HepG2 (cell line): ENCODE data around the gene SCARF1. TPM values are rescaled to one million over a fixed set of nuclear protein-coding genes. Genes with fewer than 3 reads are reported as not detected.

Source experiments
- ATAC-seq: fragments of 200-7000 bp; cut with Tn5 transposase; 3 replicates; pipeline ENCODE4 v1.9.1; 2020; ENCODE audit warnings: mild to moderate bottlenecking, moderate library complexity
- BruUV-seq: library from RNA; stranded (reverse); fragments of 400-500 nt; replicated peaks from 2 replicates; lab custom pipeline; 2021; lab: Mats Ljungman, UMichigan
- CTCF ChIA-PET: fragments of 300-600 bp; formaldehyde crosslinking; extraction: SDS; loops from one replicate; lab custom pipeline; 2021; ENCODE audit warnings: low total read pairs, inconsistent platforms, low intra/inter-chr PET ratio; lab: Yijun Ruan, JAX
- POLR2A ChIA-PET: fragments of 350-600 bp; sonication (Branson Sonifier 250); formaldehyde crosslinking; loops from one replicate; lab custom pipeline; 2020; ENCODE audit warnings: antibody characterized with exemption, inconsistent platforms; lab: Yijun Ruan, JAX
- DNase-seq: peaks from one replicate; pipeline ENCODE4 v3.0.0-alpha.2; 2015; ENCODE audit warnings: low spot score
- FAIRE-seq: peaks from 3 replicates; lab custom pipeline; 2011; peaks lifted over from hg19 to GRCh38; lab: Jason Lieb, UNC
- H2AFZ ChIP-seq: one replicate; pipeline ENCODE4 v1.6.1; 2011; ENCODE audit warnings: low read length, inconsistent platforms
- H3K27ac ChIP-seq: fragments of 300-600 bp; 3 replicates; pipeline ENCODE4 v1.8.0; 2011; ENCODE audit warnings: mixed run types, mild to moderate bottlenecking, mixed read lengths, low read length, inconsistent platforms; ENCODE audit not compliant: insufficient read depth; ENCODE audit errors: extremely low read length
- H3K27me3 ChIP-seq, 2 experiments: fragments of 200-600 bp in 1 of 2; 2 replicates in 1 of 2; 3 replicates in 1 of 2; pipeline versions ENCODE4 v1.6.0 to v1.8.0; 2011; ENCODE audit warnings: low read length in 2 of 2, mild to moderate bottlenecking in 2 of 2, moderate library complexity in 2 of 2, inconsistent platforms in 1 of 2; ENCODE audit not compliant: insufficient read depth in 2 of 2, control insufficient read depth in 1 of 2
- H3K36me3 ChIP-seq, 2 experiments: fragments of 200-600 bp in 1 of 2; replicated peaks in 1 of 2; 2 replicates in 1 of 2; 3 replicates in 1 of 2; pipeline versions ENCODE4 v1.5.1 to v1.8.0; 2011; ENCODE audit warnings: low read length in 2 of 2, inconsistent platforms in 1 of 2; ENCODE audit not compliant: insufficient read depth in 2 of 2, control insufficient read depth in 1 of 2
- H3K4me1 ChIP-seq: 2 replicates; pipeline ENCODE4 v1.5.1; 2012; ENCODE audit warnings: low read length, inconsistent platforms; ENCODE audit not compliant: insufficient read depth
- H3K4me2 ChIP-seq: 2 replicates; pipeline ENCODE4 v1.6.0; 2011; ENCODE audit warnings: low read depth, low read length, inconsistent platforms
- H3K4me3 ChIP-seq, 3 experiments: fragments of 200-600 bp in 1 of 3; sonication (generic), shearing (Covaris generic) in 1 of 3; replicated peaks in 1 of 3; 2 replicates each; pipeline ENCODE4 v1.5.1; 2011 to 2016; ENCODE audit warnings: low read length in 3 of 3, inconsistent platforms in 2 of 3, low read depth in 2 of 3, mild to moderate bottlenecking in 2 of 3, control low read depth in 1 of 3, mixed read lengths in 1 of 3; ENCODE audit not compliant: insufficient read depth in 1 of 3
- H3K79me2 ChIP-seq: one replicate; pipeline ENCODE4 v1.6.1; 2011; ENCODE audit warnings: low read length, inconsistent platforms; ENCODE audit not compliant: insufficient read depth
- H3K9ac ChIP-seq: 2 replicates; pipeline ENCODE4 v1.6.0; 2011; ENCODE audit warnings: mild to moderate bottlenecking, low read depth, low read length, inconsistent platforms; ENCODE audit not compliant: insufficient read depth
- H3K9me3 ChIP-seq: 2 replicates; pipeline ENCODE4 v1.5.1; 2012; ENCODE audit warnings: mild to moderate bottlenecking, low read length
- H4K20me1 ChIP-seq: 2 replicates; pipeline ENCODE4 v1.6.0; 2011; ENCODE audit warnings: inconsistent platforms, mild to moderate bottlenecking, low read length, moderate library complexity; ENCODE audit not compliant: insufficient read depth
- JUNB ChIP-seq: sonication (generic); formaldehyde crosslinking; IDR thresholded peaks from 2 replicates; pipeline ENCODE4 v1.8.0; 2022; ENCODE audit warnings: missing genetic modification reagents, mild to moderate bottlenecking, borderline replicate concordance
- MTA1 ChIP-seq: sonication (generic); formaldehyde crosslinking; IDR thresholded peaks from 2 replicates; pipeline ENCODE4 v1.4.0; 2020; ENCODE audit warnings: missing genetic modification reagents, mild to moderate bottlenecking, borderline replicate concordance
- NKX3-1 ChIP-seq: sonication (generic); formaldehyde crosslinking; IDR thresholded peaks from 2 replicates; pipeline ENCODE4 v1.5.0; 2020; ENCODE audit warnings: missing genetic modification reagents
- POLR2AphosphoS2 ChIP-seq: IDR thresholded peaks from 2 replicates; pipeline ENCODE4 v1.6.1; 2011; ENCODE audit warnings: low read depth, low read length, improper control_type of control experiment
- SMC3 ChIP-seq: IDR thresholded peaks from 2 replicates; pipeline ENCODE4 v1.6.1; 2011; ENCODE audit warnings: low read length, improper control_type of control experiment
- ZFX ChIP-seq: sonication (generic); formaldehyde crosslinking; IDR thresholded peaks from 2 replicates; pipeline ENCODE4 v1.4.0; 2020; ENCODE audit warnings: mild to moderate bottlenecking, low read depth, missing genetic modification reagents, moderate library complexity
- ZKSCAN5 ChIP-seq: sonication (generic); formaldehyde crosslinking; IDR thresholded peaks from 2 replicates; pipeline ENCODE4 v1.5.1; 2020; ENCODE audit warnings: mild to moderate bottlenecking, missing genetic modification reagents
- ZNF329 ChIP-seq: sonication (generic); formaldehyde crosslinking; IDR thresholded peaks from 2 replicates; pipeline ENCODE4 v1.9.0; 2021; ENCODE audit warnings: low read depth, mild to moderate bottlenecking, missing genetic modification reagents
- ZNF496 ChIP-seq: sonication (generic); formaldehyde crosslinking; IDR thresholded peaks from 2 replicates; pipeline ENCODE4 v1.8.1; 2023; ENCODE audit warnings: mild to moderate bottlenecking, moderate library complexity, missing genetic modification reagents; ENCODE audit not compliant: insufficient replicate concordance
- ZNF644 ChIP-seq: IDR thresholded peaks from 2 replicates; pipeline ENCODE4 v1.6.1; 2016; ENCODE audit warnings: low read depth
- ZNF766 ChIP-seq: sonication (generic); formaldehyde crosslinking; IDR thresholded peaks from 2 replicates; pipeline ENCODE4 v1.5.0; 2020; ENCODE audit warnings: missing genetic modification reagents, borderline replicate concordance
- WGBS: methylation state at CpG from one replicate; pipeline ENCODE4 v1.1.6; 2017; ENCODE audit warnings: low lambda C conversion rate; 5-methylcytosine and 5-hydroxymethylcytosine counted together
- in situ Hi-C: cut with HindIII; loops from 2 replicates; pipeline ENCODE4 v1.10.0; 2017; ENCODE audit warnings: low pct_unique_long_range_greater_than_20kb; ENCODE audit not compliant: extremely low pct_ligation_motif_present
- intact Hi-C: fragments of 100-400 bp; cut with micrococcal nuclease; formaldehyde crosslinking; loops from one replicate; pipeline ENCODE4 v1.10.0; 2022; ENCODE audit not compliant: unreplicated experiment
- polyA plus RNA-seq, 8 experiments: library from polyadenylated mRNA; depleted of rRNA in 3 of 8; stranded (reverse) in 7 of 8; unstranded in 1 of 8; fragments of >200 nt; fragmentation: Illumina TruSeq in 4 of 8; extraction: Trizol in 4 of 8; gene quantifications; 2 replicates each; pipeline versions ENCODE4 v1.2.1 to v1.2.3, GENCODE V29; 2011 to 2016; ENCODE audit warnings: low read depth in 4 of 8, missing spikeins in 1 of 8, mixed read lengths in 1 of 8; ENCODE audit not compliant: insufficient read depth in 1 of 8
- total RNA-seq, 5 experiments: library from RNA; depleted of rRNA; stranded (reverse); fragments of >200 nt; fragmentation: Illumina TruSeq; extraction: Trizol; gene quantifications; 2 replicates each; pipeline ENCODE4 v1.2.3, GENCODE V29; 2016; ENCODE audit warnings: low read depth in 1 of 5
- TF ChIP-seq, protein P1 (sequence below): sonication (generic); formaldehyde crosslinking; IDR thresholded peaks from 2 replicates; pipeline ENCODE4 v1.4.0; 2020; ENCODE audit warnings: missing genetic modification reagents
- TF ChIP-seq, protein P2 (sequence below): sonication (generic); formaldehyde crosslinking; IDR thresholded peaks from 2 replicates; pipeline ENCODE4 v1.5.0; 2020; ENCODE audit warnings: mild to moderate bottlenecking, missing genetic modification reagents
- TF ChIP-seq, protein P3 (sequence below), 2 experiments: fragments of 450-650 bp in 1 of 2; sonication (generic) in 1 of 2; formaldehyde crosslinking; IDR thresholded peaks; 2 replicates each; pipeline versions ENCODE4 v1.5.0 to v1.8.0; 2020 to 2022; ENCODE audit warnings: mild to moderate bottlenecking in 1 of 2, missing genetic modification reagents in 1 of 2

SCARF1 gene
- total and polyA plus RNA-seq, 2 of the 13 experiments (the other 11 are each of a cell fraction or from before 2014, with no cell fraction given): 0.24 to 0.71 TPM

DNA sequence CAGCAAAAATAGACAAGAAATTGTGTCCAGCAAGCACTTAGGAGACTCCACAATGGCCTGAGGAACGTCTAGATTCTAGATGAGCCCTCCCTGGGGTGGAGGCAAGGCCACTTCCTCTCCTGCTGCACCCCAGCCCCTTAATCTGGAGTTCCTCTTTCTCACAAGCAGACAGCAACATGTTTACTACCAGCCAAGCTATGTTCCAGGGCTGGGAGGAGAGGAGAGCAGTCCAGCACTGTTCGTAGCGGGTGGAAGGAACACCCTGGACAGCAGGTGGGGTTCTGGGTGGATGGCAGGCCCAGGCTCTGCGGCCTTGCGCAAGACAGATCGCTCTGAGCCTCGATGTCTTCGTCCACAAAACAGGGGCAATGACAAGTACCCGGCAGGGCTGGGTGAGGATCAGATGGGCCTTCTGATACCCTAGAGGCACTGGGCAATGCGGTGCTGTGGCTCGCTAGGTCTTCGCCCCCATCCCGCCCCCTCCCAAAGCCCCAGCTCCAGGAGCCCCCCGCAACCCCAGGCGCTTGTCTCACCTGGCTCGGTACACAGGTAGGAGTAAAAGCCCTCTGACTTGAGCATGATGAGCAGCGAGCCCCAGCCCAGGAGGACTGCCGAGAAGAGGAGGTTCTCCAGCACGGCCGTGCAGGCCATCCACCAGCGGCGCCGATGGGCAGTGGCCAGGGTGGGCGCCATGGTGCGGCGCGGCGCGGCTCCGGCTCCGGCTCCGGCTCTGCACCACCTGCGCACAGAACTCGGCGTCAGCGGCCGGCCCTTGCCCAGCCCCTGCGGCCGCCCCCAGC is 18.1 kb downstream of the SCARF1 start:
- in situ Hi-C loops: loop anchor here (5.0 kb wide), 1 partner anchor 50 kb away; no protein-coding TSS in a partner anchor
- peak; percentile 26 for ATAC-seq
- TF ChIP-seq SMC3 (no peak), ZNF766 (no peak), POLR2AphosphoS2 (no peak), ZNF329 (CRISPR knock-in tag) (0 out of 2 replicates have a peak, but pooled peaks have one; percentile 50), MTA1 (0 out of 2 replicates have a peak, but pooled peaks have one; percentile 9), ZFX (CRISPR knock-in tag) (0 out of 2 replicates have a peak, but pooled peaks have one; percentile 54), JUNB (CRISPR knock-in tag) (no peak), ZNF496 (CRISPR knock-in tag) (no peak), ZNF644 (CRISPR knock-in tag) (no peak), NKX3-1 (no peak), ZKSCAN5 (CRISPR knock-in tag) (no peak)
- TF ChIP-seq, protein P1, sequence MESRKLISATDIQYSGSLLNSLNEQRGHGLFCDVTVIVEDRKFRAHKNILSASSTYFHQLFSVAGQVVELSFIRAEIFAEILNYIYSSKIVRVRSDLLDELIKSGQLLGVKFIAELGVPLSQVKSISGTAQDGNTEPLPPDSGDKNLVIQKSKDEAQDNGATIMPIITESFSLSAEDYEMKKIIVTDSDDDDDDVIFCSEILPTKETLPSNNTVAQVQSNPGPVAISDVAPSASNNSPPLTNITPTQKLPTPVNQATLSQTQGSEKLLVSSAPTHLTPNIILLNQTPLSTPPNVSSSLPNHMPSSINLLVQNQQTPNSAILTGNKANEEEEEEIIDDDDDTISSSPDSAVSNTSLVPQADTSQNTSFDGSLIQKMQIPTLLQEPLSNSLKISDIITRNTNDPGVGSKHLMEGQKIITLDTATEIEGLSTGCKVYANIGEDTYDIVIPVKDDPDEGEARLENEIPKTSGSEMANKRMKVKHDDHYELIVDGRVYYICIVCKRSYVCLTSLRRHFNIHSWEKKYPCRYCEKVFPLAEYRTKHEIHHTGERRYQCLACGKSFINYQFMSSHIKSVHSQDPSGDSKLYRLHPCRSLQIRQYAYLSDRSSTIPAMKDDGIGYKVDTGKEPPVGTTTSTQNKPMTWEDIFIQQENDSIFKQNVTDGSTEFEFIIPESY (CRISPR knock-in tag): peak; percentile 66; the same call in 1 of the 2 replicates
- TF ChIP-seq, protein P2, sequence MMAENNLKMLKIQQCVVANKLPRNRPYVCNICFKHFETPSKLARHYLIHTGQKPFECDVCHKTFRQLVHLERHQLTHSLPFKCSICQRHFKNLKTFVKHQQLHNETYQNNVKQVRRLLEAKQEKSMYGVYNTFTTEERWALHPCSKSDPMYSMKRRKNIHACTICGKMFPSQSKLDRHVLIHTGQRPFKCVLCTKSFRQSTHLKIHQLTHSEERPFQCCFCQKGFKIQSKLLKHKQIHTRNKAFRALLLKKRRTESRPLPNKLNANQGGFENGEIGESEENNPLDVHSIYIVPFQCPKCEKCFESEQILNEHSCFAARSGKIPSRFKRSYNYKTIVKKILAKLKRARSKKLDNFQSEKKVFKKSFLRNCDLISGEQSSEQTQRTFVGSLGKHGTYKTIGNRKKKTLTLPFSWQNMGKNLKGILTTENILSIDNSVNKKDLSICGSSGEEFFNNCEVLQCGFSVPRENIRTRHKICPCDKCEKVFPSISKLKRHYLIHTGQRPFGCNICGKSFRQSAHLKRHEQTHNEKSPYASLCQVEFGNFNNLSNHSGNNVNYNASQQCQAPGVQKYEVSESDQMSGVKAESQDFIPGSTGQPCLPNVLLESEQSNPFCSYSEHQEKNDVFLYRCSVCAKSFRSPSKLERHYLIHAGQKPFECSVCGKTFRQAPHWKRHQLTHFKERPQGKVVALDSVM: no peak
- TF ChIP-seq, protein P3, sequence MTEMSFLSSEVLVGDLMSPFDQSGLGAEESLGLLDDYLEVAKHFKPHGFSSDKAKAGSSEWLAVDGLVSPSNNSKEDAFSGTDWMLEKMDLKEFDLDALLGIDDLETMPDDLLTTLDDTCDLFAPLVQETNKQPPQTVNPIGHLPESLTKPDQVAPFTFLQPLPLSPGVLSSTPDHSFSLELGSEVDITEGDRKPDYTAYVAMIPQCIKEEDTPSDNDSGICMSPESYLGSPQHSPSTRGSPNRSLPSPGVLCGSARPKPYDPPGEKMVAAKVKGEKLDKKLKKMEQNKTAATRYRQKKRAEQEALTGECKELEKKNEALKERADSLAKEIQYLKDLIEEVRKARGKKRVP (CRISPR knock-in tag; IDR thresholded peaks at IDR 0.05): no peak

More for the DNA sequence above, 18.1 kb downstream of the SCARF1 start:
- WGBS: 0% methylated on average over 2 of the region's 39 CpGs
- H3K27me3 ChIP-seq: peaks cover 0 to 2% of the 10 kb centered on the region in 2 experiments; a peak in 1 of 5 replicates
- FAIRE-seq: no peak
- peak overlapping the region; percentile 99 for H3K4me2 ChIP-seq
- no peaks in the 10 kb centered on the region for H4K20me1 ChIP-seq
- H3K4me1 ChIP-seq: peaks cover 40% of the 10 kb centered on the region
- H3K9me3 ChIP-seq: no peaks in the 10 kb centered on the region
- intact Hi-C loops: no loop called here
- H3K4me3 ChIP-seq: peak overlapping the region; percentile 62 to 93 (median 90); a peak in 5 of 6 replicates
- H2AFZ ChIP-seq: no peak overlapping the region
- no peak for DNase-seq
- H3K27ac ChIP-seq: no peak overlapping the region
- POLR2A ChIA-PET: interaction anchor here (0.6 to 3.2 kb wide), 11 partner anchors 9 to 183 kb away, joined by 3 to 27 read pairs (median 4); partner anchors contain the start of genes INPP5K and RILP
- BruUV-seq: no TSS peak
- CTCF ChIA-PET: no interaction called here
- H3K79me2 ChIP-seq: no peaks in the 10 kb centered on the region
- peak overlapping the region; percentile 69 for H3K9ac ChIP-seq
- H3K36me3 ChIP-seq: peaks cover 0 to 2% of the 10 kb centered on the region in 2 experiments; a peak in 1 of 5 replicates
